GM18502 (cell line): ENCODE measurements around the gene SRPK1.

Experiments
- ATAC-seq: cut with Tn5 transposase; IDR thresholded peaks from one replicate; pipeline ENCODE4 v1.9.1; 2021; ENCODE audit warnings: mild to moderate bottlenecking; ENCODE audit not compliant: unreplicated experiment, poor library complexity

Gene SRPK1

DNA sequence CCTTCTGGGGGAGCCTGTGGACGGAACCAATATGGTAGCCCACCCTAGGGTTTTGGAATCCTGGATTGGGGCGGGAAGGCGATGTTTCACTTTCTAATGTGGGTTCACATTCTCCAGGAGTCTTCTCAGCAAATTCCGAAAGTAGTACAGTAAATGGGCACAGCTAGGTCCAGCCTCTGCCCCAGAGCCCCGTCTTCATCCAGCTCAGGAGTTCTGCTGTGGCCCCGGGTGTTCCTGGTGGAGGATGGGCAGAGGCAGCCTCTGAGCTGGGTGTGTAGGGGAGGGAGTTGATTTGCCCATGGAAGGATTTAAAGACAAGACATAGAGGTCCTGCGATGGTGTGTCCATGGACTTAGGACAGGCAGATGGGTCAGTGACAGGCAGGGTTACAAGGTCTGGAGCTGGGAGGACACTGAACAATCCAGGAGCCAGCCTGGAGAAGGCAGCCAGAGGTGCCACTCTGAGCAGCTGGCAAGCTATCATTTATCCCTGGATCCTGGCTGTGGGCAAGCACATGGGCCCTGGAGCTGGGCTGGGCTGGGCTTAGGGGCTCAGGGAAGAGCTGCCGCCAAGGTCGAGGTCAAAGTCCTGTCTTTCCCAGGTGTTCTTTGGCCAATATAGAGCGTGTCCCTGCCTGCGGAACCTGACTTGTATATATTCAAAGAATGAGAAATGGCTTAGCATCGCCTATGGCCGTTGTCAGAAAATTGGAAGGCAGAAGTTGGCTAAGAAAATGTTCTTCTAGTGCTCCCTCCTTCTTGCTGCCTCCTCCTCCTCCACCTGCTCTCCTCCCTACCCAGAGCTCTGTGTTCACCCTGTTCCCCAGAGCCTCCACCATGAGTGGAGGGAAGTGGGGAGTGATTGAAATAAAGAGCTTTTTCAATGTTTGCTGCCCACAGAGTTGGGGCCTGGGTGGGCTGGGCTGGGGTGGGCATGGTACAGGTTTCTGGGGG lies 133.4 kb downstream of the SRPK1 start:
- ATAC-seq: no peak

DNA sequence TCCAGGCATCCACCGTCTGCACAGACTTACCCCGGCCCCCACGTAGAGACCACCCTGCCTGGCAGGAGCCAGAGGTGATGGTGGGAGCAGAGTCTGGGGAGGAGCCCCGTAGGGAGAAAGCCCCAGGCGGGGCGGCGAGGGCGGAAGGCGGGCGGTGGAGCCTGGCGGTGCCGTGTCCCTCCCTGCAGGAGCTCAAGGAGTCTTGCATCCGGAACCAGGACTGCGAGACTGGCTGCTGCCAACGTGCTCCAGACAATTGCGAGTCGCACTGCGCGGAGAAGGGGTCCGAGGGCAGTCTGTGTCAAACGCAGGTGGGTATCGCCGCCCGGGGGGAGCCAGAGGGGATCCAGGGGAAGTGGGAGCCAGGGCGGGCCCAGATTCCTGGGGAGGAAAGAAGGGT lies 134.1 kb downstream of the SRPK1 start:
- no peak for ATAC-seq

DNA sequence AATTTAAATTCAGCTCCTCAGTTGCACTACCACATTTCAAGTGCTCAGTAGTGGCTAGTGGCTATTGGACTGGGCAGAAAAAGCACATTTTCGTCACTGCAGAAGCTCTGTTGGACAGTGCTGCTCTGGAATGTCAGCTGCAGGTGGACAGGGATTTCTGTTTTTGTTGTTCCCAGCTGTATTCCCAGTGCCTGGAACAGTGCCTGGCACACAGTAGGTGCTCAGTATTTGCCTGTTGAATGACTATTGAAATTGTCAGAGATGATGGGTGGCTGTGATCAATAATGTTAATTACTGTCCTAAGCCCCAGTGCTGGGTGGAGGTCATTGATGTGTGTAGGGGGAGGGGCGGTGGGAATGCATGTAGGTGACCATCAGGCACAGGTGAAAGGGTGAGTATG lies 134.6 kb downstream of the SRPK1 start:
- no peak for ATAC-seq

DNA sequence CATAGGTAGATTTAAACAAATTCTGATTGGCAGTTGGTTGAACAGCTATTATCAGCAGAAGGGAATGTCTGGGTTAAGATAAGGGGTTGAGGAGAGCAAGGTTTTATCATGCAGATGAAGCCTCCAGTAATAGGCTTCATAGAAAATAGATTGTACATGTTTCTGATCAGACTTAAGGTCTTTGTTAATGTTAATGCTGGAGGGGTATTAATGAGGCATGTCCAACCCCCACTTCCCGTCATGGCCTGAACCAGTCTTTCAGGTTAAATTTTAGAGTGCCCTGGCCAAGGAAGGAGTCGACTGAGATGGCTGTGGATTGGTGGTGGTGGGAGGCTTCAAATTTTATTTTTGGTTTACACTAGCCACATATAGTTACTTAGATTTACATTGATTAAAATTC lies 136.7 kb downstream of the SRPK1 start:
- ATAC-seq: no peak
